NB4 (cell line): ENCODE data around the gene PCDHGA7.
"Not testable (repeated sequence)": the region's sequence is repeated elsewhere in the genome, so short reads cannot be mapped to it uniquely, and the experiment has no call there.

ENCODE experiments used
- MAX ChIP-seq: IDR thresholded peaks from 2 replicates; pipeline ENCODE4 v1.6.1; 2011; ENCODE audit warnings: low read depth, low read length
- MYC ChIP-seq: IDR thresholded peaks from 2 replicates; pipeline ENCODE4 v1.6.1; 2011; ENCODE audit warnings: low read depth, low read length
- POLR2A ChIP-seq: IDR thresholded peaks from 2 replicates; pipeline ENCODE4 v1.6.1; 2011; ENCODE audit warnings: mild to moderate bottlenecking; ENCODE audit not compliant: insufficient read length; ENCODE audit errors: extremely low read depth
- TF ChIP-seq, protein P1 (sequence below): IDR thresholded peaks from one replicate; pipeline ENCODE4 v1.5.1; 2012; ENCODE audit warnings: low read depth, low read length

DNA sequence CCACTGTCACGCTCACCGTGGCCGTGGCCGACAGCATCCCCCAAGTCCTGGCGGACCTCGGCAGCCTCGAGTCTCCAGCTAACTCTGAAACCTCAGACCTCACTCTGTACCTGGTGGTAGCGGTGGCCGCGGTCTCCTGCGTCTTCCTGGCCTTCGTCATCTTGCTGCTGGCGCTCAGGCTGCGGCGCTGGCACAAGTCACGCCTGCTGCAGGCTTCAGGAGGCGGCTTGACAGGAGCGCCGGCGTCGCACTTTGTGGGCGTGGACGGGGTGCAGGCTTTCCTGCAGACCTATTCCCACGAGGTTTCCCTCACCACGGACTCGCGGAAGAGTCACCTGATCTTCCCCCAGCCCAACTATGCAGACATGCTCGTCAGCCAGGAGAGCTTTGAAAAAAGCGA lies 50.2 kb downstream of the PCDHGA7 start:
- TF ChIP-seq, protein P1, sequence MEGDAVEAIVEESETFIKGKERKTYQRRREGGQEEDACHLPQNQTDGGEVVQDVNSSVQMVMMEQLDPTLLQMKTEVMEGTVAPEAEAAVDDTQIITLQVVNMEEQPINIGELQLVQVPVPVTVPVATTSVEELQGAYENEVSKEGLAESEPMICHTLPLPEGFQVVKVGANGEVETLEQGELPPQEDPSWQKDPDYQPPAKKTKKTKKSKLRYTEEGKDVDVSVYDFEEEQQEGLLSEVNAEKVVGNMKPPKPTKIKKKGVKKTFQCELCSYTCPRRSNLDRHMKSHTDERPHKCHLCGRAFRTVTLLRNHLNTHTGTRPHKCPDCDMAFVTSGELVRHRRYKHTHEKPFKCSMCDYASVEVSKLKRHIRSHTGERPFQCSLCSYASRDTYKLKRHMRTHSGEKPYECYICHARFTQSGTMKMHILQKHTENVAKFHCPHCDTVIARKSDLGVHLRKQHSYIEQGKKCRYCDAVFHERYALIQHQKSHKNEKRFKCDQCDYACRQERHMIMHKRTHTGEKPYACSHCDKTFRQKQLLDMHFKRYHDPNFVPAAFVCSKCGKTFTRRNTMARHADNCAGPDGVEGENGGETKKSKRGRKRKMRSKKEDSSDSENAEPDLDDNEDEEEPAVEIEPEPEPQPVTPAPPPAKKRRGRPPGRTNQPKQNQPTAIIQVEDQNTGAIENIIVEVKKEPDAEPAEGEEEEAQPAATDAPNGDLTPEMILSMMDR: not testable (repeated sequence)
- not testable (repeated sequence) for TF ChIP-seq MYC, POLR2A, MAX
